WTC11 (cell line): Measurements from ENCODE around the gene DTHD1. TPM values are rescaled to one million over a fixed set of nuclear protein-coding genes. Genes with fewer than 3 reads are reported as not detected.

Experiments
- ATAC-seq: fragments of 200-7000 bp; cut with Tn5 transposase; 2 replicates; pipeline ENCODE4 v1.10.0; 2021; ENCODE audit warnings: mild to moderate bottlenecking, moderate library complexity
- CTCF ChIA-PET: fragments of 300-600 bp; sonication (Branson Sonifier 250); formaldehyde crosslinking; loops from one replicate; lab custom pipeline; 2021; ENCODE audit warnings: antibody characterized with exemption; lab: Charles Lee
- POLR2A ChIA-PET: fragments of 350-600 bp; sonication (Branson Sonifier 250); formaldehyde crosslinking; loops from one replicate; lab custom pipeline; 2021; ENCODE audit warnings: antibody characterized with exemption; lab: Charles Lee
- DNase-seq: peaks from one replicate; pipeline ENCODE4 v3.0.0; 2021; ENCODE audit warnings: low spot score
- H3K27ac Mint-ChIP-seq: 2 replicates; pipeline ENCODE4 v1.8.0; 2021; ENCODE audit warnings: mixed read lengths
- H3K27me3 Mint-ChIP-seq: 2 replicates; pipeline ENCODE4 v1.8.0; 2021; ENCODE audit warnings: low read depth, mild to moderate bottlenecking, moderate library complexity, mixed read lengths
- H3K36me3 Mint-ChIP-seq: 2 replicates; pipeline ENCODE4 v1.8.0; 2021; ENCODE audit warnings: mixed read lengths
- H3K4me1 Mint-ChIP-seq: 2 replicates; pipeline ENCODE4 v1.8.0; 2022; ENCODE audit warnings: mixed read lengths
- H3K4me3 Mint-ChIP-seq: 2 replicates; pipeline ENCODE4 v1.8.0; 2021; ENCODE audit warnings: mild to moderate bottlenecking, moderate library complexity, mixed read lengths
- H3K9me3 Mint-ChIP-seq: 2 replicates; pipeline ENCODE4 v1.8.0; 2021; ENCODE audit warnings: mixed read lengths
- ELF4 ChIP-seq: sonication (generic); formaldehyde crosslinking; IDR thresholded peaks from 2 replicates; pipeline ENCODE4 v1.8.1; 2022; ENCODE audit warnings: low read depth, mild to moderate bottlenecking, moderate library complexity, missing genetic modification reagents
- EMX1 ChIP-seq: fragments of 250-450 bp; sonication (Bioruptor Pico); IDR thresholded peaks from 2 replicates; pipeline ENCODE4 v1.8.0; 2021; ENCODE audit warnings: mild to moderate bottlenecking
- ETV6 ChIP-seq: sonication (generic); formaldehyde crosslinking; IDR thresholded peaks from 2 replicates; pipeline ENCODE4 v1.8.1; 2022; ENCODE audit warnings: mild to moderate bottlenecking, missing genetic modification reagents
- GABPB1 ChIP-seq: sonication (generic); formaldehyde crosslinking; IDR thresholded peaks from 2 replicates; pipeline ENCODE4 v1.8.1; 2023; ENCODE audit warnings: mild to moderate bottlenecking, missing genetic modification reagents
- NR2C2 ChIP-seq: sonication (generic); formaldehyde crosslinking; IDR thresholded peaks from 2 replicates; pipeline ENCODE4 v1.8.0; 2022; ENCODE audit warnings: mild to moderate bottlenecking, missing genetic modification reagents
- OVOL2 ChIP-seq: fragments of 250-450 bp; sonication (Bioruptor Pico); IDR thresholded peaks from 2 replicates; pipeline ENCODE4 v1.9.0; 2021; ENCODE audit warnings: mild to moderate bottlenecking, borderline replicate concordance
- SP1 ChIP-seq: sonication (generic); formaldehyde crosslinking; conservative IDR thresholded peaks from 2 replicates; pipeline ENCODE4 v1.8.1; 2022; ENCODE audit warnings: missing genetic modification reagents
- ZNF671 ChIP-seq: fragments of 250-450 bp; sonication (Bioruptor Pico); IDR thresholded peaks from 2 replicates; pipeline ENCODE4 v1.8.0; 2021; ENCODE audit warnings: mild to moderate bottlenecking
- total RNA-seq: library from RNA; stranded (reverse); gene quantifications from 3 replicates; pipeline ENCODE4 v1.2.3, GENCODE V29; 2021
- TF ChIP-seq, protein P1 (sequence below): sonication (generic); formaldehyde crosslinking; IDR thresholded peaks from 2 replicates; pipeline ENCODE4 v1.8.0; 2022; ENCODE audit warnings: missing genetic modification reagents
- TF ChIP-seq, protein P2 (sequence below): sonication (generic); formaldehyde crosslinking; IDR thresholded peaks from 2 replicates; pipeline ENCODE4 v1.8.0; 2023; ENCODE audit warnings: missing genetic modification reagents, mild to moderate bottlenecking, borderline replicate concordance
- TF ChIP-seq, protein P3 (sequence below): sonication (generic); formaldehyde crosslinking; IDR thresholded peaks from 2 replicates; pipeline ENCODE4 v1.8.0; 2023; ENCODE audit warnings: missing genetic modification reagents
- TF ChIP-seq, protein P4 (sequence below): fragments of 250-450 bp; sonication (Bioruptor Pico); IDR thresholded peaks from 2 replicates; pipeline ENCODE4 v2.1.2; 2022; ENCODE audit warnings: mild to moderate bottlenecking, moderate library complexity
- TF ChIP-seq, protein P5 (sequence below): sonication (generic); formaldehyde crosslinking; IDR thresholded peaks from 2 replicates; pipeline ENCODE4 v1.8.1; 2023; ENCODE audit warnings: mild to moderate bottlenecking, missing genetic modification reagents, moderate library complexity

DTHD1 gene
- total RNA-seq, 1 experiment from 2014 or later = not detected

DNA sequence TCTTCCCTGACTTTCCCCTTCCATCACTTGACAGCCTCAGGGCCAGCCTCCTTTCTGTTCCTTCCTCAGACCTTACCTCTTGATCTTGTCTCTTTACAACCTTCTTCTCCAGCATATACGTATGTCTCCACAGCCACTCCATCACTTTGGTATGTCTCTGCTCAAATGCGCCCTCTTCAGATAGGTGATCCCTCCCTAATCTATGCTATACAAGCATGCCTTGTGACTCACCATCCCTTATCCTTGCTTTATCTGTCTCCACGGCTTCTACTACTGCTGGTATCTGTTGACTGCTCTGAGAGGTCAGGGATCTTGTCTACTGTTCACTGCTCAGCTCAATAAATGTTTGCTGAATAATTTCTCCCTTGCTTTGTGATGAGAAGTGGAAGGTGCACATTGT lies 46.1 kb upstream of the DTHD1 start:
- Mint-ChIP-seq H3K36me3 (no peaks in the 10 kb centered on the region), H3K4me3 (no peak overlapping the region), H3K4me1 (no peaks in the 10 kb centered on the region), H3K27ac (no peak overlapping the region), H3K9me3 (peaks cover 8% of the 10 kb centered on the region; the same call in 1 of the 2 replicates), H3K27me3 (0 out of 2 replicates have a peak, but pooled peaks cover 2% of the 10 kb centered on the region)
- no peak for DNase-seq
- peak; percentile 99 for ATAC-seq
- TF ChIP-seq, protein P1, sequence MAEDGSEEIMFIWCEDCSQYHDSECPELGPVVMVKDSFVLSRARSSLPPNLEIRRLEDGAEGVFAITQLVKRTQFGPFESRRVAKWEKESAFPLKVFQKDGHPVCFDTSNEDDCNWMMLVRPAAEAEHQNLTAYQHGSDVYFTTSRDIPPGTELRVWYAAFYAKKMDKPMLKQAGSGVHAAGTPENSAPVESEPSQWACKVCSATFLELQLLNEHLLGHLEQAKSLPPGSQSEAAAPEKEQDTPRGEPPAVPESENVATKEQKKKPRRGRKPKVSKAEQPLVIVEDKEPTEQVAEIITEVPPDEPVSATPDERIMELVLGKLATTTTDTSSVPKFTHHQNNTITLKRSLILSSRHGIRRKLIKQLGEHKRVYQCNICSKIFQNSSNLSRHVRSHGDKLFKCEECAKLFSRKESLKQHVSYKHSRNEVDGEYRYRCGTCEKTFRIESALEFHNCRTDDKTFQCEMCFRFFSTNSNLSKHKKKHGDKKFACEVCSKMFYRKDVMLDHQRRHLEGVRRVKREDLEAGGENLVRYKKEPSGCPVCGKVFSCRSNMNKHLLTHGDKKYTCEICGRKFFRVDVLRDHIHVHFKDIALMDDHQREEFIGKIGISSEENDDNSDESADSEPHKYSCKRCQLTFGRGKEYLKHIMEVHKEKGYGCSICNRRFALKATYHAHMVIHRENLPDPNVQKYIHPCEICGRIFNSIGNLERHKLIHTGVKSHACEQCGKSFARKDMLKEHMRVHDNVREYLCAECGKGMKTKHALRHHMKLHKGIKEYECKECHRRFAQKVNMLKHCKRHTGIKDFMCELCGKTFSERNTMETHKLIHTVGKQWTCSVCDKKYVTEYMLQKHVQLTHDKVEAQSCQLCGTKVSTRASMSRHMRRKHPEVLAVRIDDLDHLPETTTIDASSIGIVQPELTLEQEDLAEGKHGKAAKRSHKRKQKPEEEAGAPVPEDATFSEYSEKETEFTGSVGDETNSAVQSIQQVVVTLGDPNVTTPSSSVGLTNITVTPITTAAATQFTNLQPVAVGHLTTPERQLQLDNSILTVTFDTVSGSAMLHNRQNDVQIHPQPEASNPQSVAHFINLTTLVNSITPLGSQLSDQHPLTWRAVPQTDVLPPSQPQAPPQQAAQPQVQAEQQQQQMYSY (CRISPR knock-in tag) = no peak
- TF ChIP-seq ZNF671 (CRISPR knock-in tag) = no peak
- TF ChIP-seq GABPB1 (CRISPR knock-in tag) = no peak
- no peak for TF ChIP-seq OVOL2
- TF ChIP-seq, protein P2, sequence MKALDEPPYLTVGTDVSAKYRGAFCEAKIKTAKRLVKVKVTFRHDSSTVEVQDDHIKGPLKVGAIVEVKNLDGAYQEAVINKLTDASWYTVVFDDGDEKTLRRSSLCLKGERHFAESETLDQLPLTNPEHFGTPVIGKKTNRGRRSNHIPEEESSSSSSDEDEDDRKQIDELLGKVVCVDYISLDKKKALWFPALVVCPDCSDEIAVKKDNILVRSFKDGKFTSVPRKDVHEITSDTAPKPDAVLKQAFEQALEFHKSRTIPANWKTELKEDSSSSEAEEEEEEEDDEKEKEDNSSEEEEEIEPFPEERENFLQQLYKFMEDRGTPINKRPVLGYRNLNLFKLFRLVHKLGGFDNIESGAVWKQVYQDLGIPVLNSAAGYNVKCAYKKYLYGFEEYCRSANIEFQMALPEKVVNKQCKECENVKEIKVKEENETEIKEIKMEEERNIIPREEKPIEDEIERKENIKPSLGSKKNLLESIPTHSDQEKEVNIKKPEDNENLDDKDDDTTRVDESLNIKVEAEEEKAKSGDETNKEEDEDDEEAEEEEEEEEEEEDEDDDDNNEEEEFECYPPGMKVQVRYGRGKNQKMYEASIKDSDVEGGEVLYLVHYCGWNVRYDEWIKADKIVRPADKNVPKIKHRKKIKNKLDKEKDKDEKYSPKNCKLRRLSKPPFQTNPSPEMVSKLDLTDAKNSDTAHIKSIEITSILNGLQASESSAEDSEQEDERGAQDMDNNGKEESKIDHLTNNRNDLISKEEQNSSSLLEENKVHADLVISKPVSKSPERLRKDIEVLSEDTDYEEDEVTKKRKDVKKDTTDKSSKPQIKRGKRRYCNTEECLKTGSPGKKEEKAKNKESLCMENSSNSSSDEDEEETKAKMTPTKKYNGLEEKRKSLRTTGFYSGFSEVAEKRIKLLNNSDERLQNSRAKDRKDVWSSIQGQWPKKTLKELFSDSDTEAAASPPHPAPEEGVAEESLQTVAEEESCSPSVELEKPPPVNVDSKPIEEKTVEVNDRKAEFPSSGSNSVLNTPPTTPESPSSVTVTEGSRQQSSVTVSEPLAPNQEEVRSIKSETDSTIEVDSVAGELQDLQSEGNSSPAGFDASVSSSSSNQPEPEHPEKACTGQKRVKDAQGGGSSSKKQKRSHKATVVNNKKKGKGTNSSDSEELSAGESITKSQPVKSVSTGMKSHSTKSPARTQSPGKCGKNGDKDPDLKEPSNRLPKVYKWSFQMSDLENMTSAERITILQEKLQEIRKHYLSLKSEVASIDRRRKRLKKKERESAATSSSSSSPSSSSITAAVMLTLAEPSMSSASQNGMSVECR = no peak
- TF ChIP-seq ELF4 = no peak
- ChIA-PET POLR2A (no interaction called here), CTCF (interaction anchor here (1.6 kb wide), 1 partner anchor 9 kb away, joined by 7 read pairs; the partner anchor contains the start of gene ARAP2)

DNA sequence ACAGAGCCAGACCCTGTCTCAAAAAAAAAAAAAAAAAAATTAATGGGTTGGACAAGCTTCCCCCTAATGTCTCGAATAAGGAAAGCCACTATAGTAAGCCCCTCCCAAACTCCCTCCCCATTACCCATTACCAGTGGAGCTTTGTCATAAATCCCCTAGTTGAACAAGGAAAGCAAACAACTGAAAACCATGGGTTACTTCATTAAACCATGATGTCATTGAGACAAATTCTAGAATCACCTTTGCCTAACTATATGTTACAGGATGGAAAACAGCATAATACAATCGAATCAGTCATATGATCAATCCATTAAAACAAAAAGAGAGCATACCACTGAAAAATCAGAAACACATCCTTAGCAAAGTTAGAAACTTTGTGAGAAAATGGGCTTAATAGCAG lies 45.3 kb upstream of the DTHD1 start:
- no peaks in the 10 kb centered on the region for H3K36me3 Mint-ChIP-seq
- H3K9me3 Mint-ChIP-seq = peaks cover 8% of the 10 kb centered on the region; the same call in 1 of the 2 replicates
- TF ChIP-seq EMX1 (CRISPR knock-in tag) = no peak
- no peak for TF ChIP-seq ETV6 (CRISPR knock-in tag)
- TF ChIP-seq, protein P3, sequence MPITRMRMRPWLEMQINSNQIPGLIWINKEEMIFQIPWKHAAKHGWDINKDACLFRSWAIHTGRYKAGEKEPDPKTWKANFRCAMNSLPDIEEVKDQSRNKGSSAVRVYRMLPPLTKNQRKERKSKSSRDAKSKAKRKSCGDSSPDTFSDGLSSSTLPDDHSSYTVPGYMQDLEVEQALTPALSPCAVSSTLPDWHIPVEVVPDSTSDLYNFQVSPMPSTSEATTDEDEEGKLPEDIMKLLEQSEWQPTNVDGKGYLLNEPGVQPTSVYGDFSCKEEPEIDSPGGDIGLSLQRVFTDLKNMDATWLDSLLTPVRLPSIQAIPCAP (CRISPR knock-in tag) = no peak
- TF ChIP-seq, protein P4, sequence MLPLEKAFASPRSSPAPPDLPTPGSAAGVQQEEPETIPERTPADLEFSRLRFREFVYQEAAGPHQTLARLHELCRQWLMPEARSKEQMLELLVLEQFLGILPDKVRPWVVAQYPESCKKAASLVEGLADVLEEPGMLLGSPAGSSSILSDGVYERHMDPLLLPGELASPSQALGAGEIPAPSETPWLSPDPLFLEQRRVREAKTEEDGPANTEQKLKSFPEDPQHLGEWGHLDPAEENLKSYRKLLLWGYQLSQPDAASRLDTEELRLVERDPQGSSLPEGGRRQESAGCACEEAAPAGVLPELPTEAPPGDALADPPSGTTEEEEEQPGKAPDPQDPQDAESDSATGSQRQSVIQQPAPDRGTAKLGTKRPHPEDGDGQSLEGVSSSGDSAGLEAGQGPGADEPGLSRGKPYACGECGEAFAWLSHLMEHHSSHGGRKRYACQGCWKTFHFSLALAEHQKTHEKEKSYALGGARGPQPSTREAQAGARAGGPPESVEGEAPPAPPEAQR = no peak
- TF ChIP-seq SP1 (CRISPR knock-in tag) = no peak
- TF ChIP-seq, protein P5, sequence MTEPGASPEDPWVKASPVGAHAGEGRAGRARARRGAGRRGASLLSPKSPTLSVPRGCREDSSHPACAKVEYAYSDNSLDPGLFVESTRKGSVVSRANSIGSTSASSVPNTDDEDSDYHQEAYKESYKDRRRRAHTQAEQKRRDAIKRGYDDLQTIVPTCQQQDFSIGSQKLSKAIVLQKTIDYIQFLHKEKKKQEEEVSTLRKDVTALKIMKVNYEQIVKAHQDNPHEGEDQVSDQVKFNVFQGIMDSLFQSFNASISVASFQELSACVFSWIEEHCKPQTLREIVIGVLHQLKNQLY = no peak
- TF ChIP-seq NR2C2 (CRISPR knock-in tag) = no peak
- no peak overlapping the region for H3K27ac Mint-ChIP-seq
- ChIA-PET POLR2A (no interaction called here), CTCF (interaction anchor here (1.6 kb wide), 1 partner anchor 8 kb away, joined by 7 read pairs; the partner anchor contains the start of gene ARAP2)
- H3K27me3 Mint-ChIP-seq = 0 out of 2 replicates have a peak, but pooled peaks cover 2% of the 10 kb centered on the region
- no peak overlapping the region for H3K4me3 Mint-ChIP-seq
- no peak for ATAC-seq
- H3K4me1 Mint-ChIP-seq = no peaks in the 10 kb centered on the region
- DNase-seq = no peak
